Stomach (tissue), 4 donors: Measurements from ENCODE around the gene ADCY5.

Experiments
- CTCF ChIP-seq, 7 experiments: fragments of 450-650 bp in 4 of 7; fragments of 200-600 bp in 3 of 7; sonication (generic) in 3 of 7; IDR thresholded peaks; one replicate each; pipeline ENCODE4 v1.5.1; 2016 to 2019; ENCODE audit warnings: antibody characterized with exemption in 7 of 7, control low read depth in 2 of 7, mild to moderate bottlenecking in 1 of 7
- POLR2A ChIP-seq, 4 donors: fragments of 450-650 bp; IDR thresholded peaks; one replicate each; pipeline ENCODE4 v1.6.1; 2016; ENCODE audit warnings: antibody characterized with exemption in 4 of 4, control low read depth in 2 of 4, mild to moderate bottlenecking in 1 of 4, moderate library complexity in 1 of 4

GRCh38 chr3:123378409-123378915 lies 70.4 kb downstream of the ADCY5 start:
- TF ChIP-seq CTCF (IDR thresholded peaks at IDR 0.05) (no peak), POLR2A (IDR thresholded peaks at IDR 0.05) (no peak)
